Fibroblast of villous mesenchyme (primary cell): Measurements from ENCODE around the gene SPATA20. TPM values are rescaled to one million over a fixed set of nuclear protein-coding genes. Genes with fewer than 3 reads are reported as not detected.

Experiments used
- DNase-seq: peaks from one replicate; pipeline ENCODE4 v3.0.0-alpha.2; 2010; ENCODE audit warnings: low read depth
- H3K4me3 ChIP-seq: 2 replicates; pipeline ENCODE4 v1.5.1; 2011; ENCODE audit warnings: low read depth, mild to moderate bottlenecking, low read length
- CTCF ChIP-seq: IDR thresholded peaks from 2 replicates; pipeline ENCODE4 v1.5.1; 2012; ENCODE audit warnings: low read depth, mild to moderate bottlenecking, low read length; ENCODE audit not compliant: insufficient read depth
- total RNA-seq: library from RNA; depleted of rRNA; stranded (reverse); fragments of >200 nt; gene quantifications from 2 replicates; pipeline ENCODE4 v1.2.3, GENCODE V29; 2012

Gene SPATA20
- total RNA-seq, 1 donor, result 102 TPM

GRCh38 chr17:50603340-50603739 lies 56.4 kb downstream of the SPATA20 start:
- no peak for TF ChIP-seq CTCF
- no peak for DNase-seq

GRCh38 chr17:50604513-50604912 lies 57.5 kb downstream of the SPATA20 start:
- no peak for TF ChIP-seq CTCF

More at GRCh38 chr17:50603340-50603739, 56.4 kb downstream of the SPATA20 start:
- H3K4me3 ChIP-seq, result no peak overlapping the region

GRCh38 chr17:50605429-50605828 lies 58.5 kb downstream of the SPATA20 start:
- no peak overlapping the region for H3K4me3 ChIP-seq
- DNase-seq, result peak; percentile 44
- TF ChIP-seq CTCF, result no peak

More at GRCh38 chr17:50604513-50604912, 57.5 kb downstream of the SPATA20 start:
- DNase-seq, result peak; percentile 68
- no peak overlapping the region for H3K4me3 ChIP-seq

Other genes starting within 250 kb of the SPATA20 start
- 53.5 and 60.5 TPM in 2 replicates for gene XYLT2, start 201.0 kb upstream of the SPATA20 start, total RNA-seq
- 55.7 and 63.0 TPM in 2 replicates for gene MRPL27, start 174.0 kb upstream of the SPATA20 start, total RNA-seq
- gene EME1, start 173.9 kb upstream of the SPATA20 start, total RNA-seq, result 4.5 and 4.7 TPM in 2 replicates
- 181 and 191 TPM in 2 replicates for gene LRRC59, start 149.7 kb upstream of the SPATA20 start, total RNA-seq
- 18.1 and 20.3 TPM in 2 replicates for gene ACSF2, start 121.0 kb upstream of the SPATA20 start, total RNA-seq
- gene CHAD, start 78.3 kb upstream of the SPATA20 start, total RNA-seq, result not detected in 2 replicates
- 16.8 and 25.4 TPM in 2 replicates for gene RSAD1, start 68.3 kb upstream of the SPATA20 start, total RNA-seq
- gene MYCBPAP, start 38.7 kb upstream of the SPATA20 start, total RNA-seq, result 0.64 and 0.86 TPM in 2 replicates
- gene EPN3, start 14.4 kb upstream of the SPATA20 start, total RNA-seq, result under 0.01 TPM in 1 of 2 replicates, not detected in the other
- under 0.01 and 0.43 TPM in 2 replicates for gene CACNA1G, start 13.5 kb downstream of the SPATA20 start, total RNA-seq
- gene ABCC3, start 87.7 kb downstream of the SPATA20 start, total RNA-seq, result 14.5 and 39.3 TPM in 2 replicates
- 47.0 and 59.6 TPM in 2 replicates for gene ANKRD40, start 160.7 kb downstream of the SPATA20 start, total RNA-seq
- 26.7 and 31.5 TPM in 2 replicates for gene LUC7L3, start 172.4 kb downstream of the SPATA20 start, total RNA-seq
- not detected in 2 replicates for gene ANKRD40CL, start 220.3 kb downstream of the SPATA20 start, total RNA-seq